HepG2 (cell line): ENCODE results near the gene PLCB4. TPM values are rescaled to one million over a fixed set of nuclear protein-coding genes. Genes with fewer than 3 reads are reported as not detected.

Experiments
- ATAC-seq: fragments of 200-7000 bp; cut with Tn5 transposase; 3 replicates; pipeline ENCODE4 v1.9.1; 2020; ENCODE audit warnings: mild to moderate bottlenecking, moderate library complexity
- BruUV-seq: library from RNA; stranded (reverse); fragments of 400-500 nt; replicated peaks from 2 replicates; lab custom pipeline; 2021; lab: Mats Ljungman, UMichigan
- CTCF ChIA-PET: fragments of 300-600 bp; formaldehyde crosslinking; extraction: SDS; loops from one replicate; lab custom pipeline; 2021; ENCODE audit warnings: low total read pairs, inconsistent platforms, low intra/inter-chr PET ratio; lab: Yijun Ruan, JAX
- POLR2A ChIA-PET: fragments of 350-600 bp; sonication (Branson Sonifier 250); formaldehyde crosslinking; loops from one replicate; lab custom pipeline; 2020; ENCODE audit warnings: antibody characterized with exemption, inconsistent platforms; lab: Yijun Ruan, JAX
- DNase-seq: peaks from one replicate; pipeline ENCODE4 v3.0.0-alpha.2; 2015; ENCODE audit warnings: low spot score
- FAIRE-seq: peaks from 3 replicates; lab custom pipeline; 2011; peaks lifted over from hg19 to GRCh38; lab: Jason Lieb, UNC
- H2AFZ ChIP-seq: one replicate; pipeline ENCODE4 v1.6.1; 2011; ENCODE audit warnings: low read length, inconsistent platforms
- H3K27ac ChIP-seq: fragments of 300-600 bp; 3 replicates; pipeline ENCODE4 v1.8.0; 2011; ENCODE audit warnings: mixed run types, mild to moderate bottlenecking, mixed read lengths, low read length, inconsistent platforms; ENCODE audit not compliant: insufficient read depth; ENCODE audit errors: extremely low read length
- H3K27me3 ChIP-seq, 2 experiments: fragments of 200-600 bp in 1 of 2; 2 replicates in 1 of 2; 3 replicates in 1 of 2; pipeline versions ENCODE4 v1.6.0 to v1.8.0; 2011; ENCODE audit warnings: low read length in 2 of 2, mild to moderate bottlenecking in 2 of 2, moderate library complexity in 2 of 2, inconsistent platforms in 1 of 2; ENCODE audit not compliant: insufficient read depth in 2 of 2, control insufficient read depth in 1 of 2
- H3K36me3 ChIP-seq, 2 experiments: fragments of 200-600 bp in 1 of 2; replicated peaks in 1 of 2; 2 replicates in 1 of 2; 3 replicates in 1 of 2; pipeline versions ENCODE4 v1.5.1 to v1.8.0; 2011; ENCODE audit warnings: low read length in 2 of 2, inconsistent platforms in 1 of 2; ENCODE audit not compliant: insufficient read depth in 2 of 2, control insufficient read depth in 1 of 2
- H3K4me1 ChIP-seq: 2 replicates; pipeline ENCODE4 v1.5.1; 2012; ENCODE audit warnings: low read length, inconsistent platforms; ENCODE audit not compliant: insufficient read depth
- H3K4me2 ChIP-seq: 2 replicates; pipeline ENCODE4 v1.6.0; 2011; ENCODE audit warnings: low read depth, low read length, inconsistent platforms
- H3K4me3 ChIP-seq, 3 experiments: fragments of 200-600 bp in 1 of 3; sonication (generic), shearing (Covaris generic) in 1 of 3; replicated peaks in 1 of 3; 2 replicates each; pipeline ENCODE4 v1.5.1; 2011 to 2016; ENCODE audit warnings: low read length in 3 of 3, inconsistent platforms in 2 of 3, low read depth in 2 of 3, mild to moderate bottlenecking in 2 of 3, control low read depth in 1 of 3, mixed read lengths in 1 of 3; ENCODE audit not compliant: insufficient read depth in 1 of 3
- H3K79me2 ChIP-seq: one replicate; pipeline ENCODE4 v1.6.1; 2011; ENCODE audit warnings: low read length, inconsistent platforms; ENCODE audit not compliant: insufficient read depth
- H3K9ac ChIP-seq: 2 replicates; pipeline ENCODE4 v1.6.0; 2011; ENCODE audit warnings: mild to moderate bottlenecking, low read depth, low read length, inconsistent platforms; ENCODE audit not compliant: insufficient read depth
- H3K9me3 ChIP-seq: 2 replicates; pipeline ENCODE4 v1.5.1; 2012; ENCODE audit warnings: mild to moderate bottlenecking, low read length
- H4K20me1 ChIP-seq: 2 replicates; pipeline ENCODE4 v1.6.0; 2011; ENCODE audit warnings: inconsistent platforms, mild to moderate bottlenecking, low read length, moderate library complexity; ENCODE audit not compliant: insufficient read depth
- BCLAF1 ChIP-seq: fragments of 450-650 bp; IDR thresholded peaks from 2 replicates; pipeline ENCODE4 v1.6.1; 2017; ENCODE audit warnings: mild to moderate bottlenecking
- CBX2 ChIP-seq, 2 experiments: fragments of 200-600 bp in 1 of 2; sonication (generic); formaldehyde crosslinking in 1 of 2; IDR thresholded peaks; 2 replicates each; pipeline versions ENCODE4 v1.7.0 to v1.8.1; 2018 to 2022; ENCODE audit warnings: low read depth in 2 of 2, low read length in 1 of 2, mild to moderate bottlenecking in 1 of 2, missing genetic modification reagents in 1 of 2
- GATAD1 ChIP-seq: IDR thresholded peaks from 2 replicates; pipeline ENCODE4 v1.6.1; 2016; ENCODE audit warnings: missing genetic modification reagents, missing compliant biosample characterization
- HOXA9 ChIP-seq: sonication (generic); formaldehyde crosslinking; IDR thresholded peaks from 2 replicates; pipeline ENCODE4 v1.8.1; 2022; ENCODE audit warnings: missing genetic modification reagents, mild to moderate bottlenecking, moderate library complexity, borderline replicate concordance
- NFE2L2 ChIP-seq: fragments of 150-350 bp; IDR thresholded peaks from 2 replicates; pipeline ENCODE4 v1.6.1; 2014; ENCODE audit warnings: low read length
- NONO ChIP-seq, 2 experiments: fragments of 450-650 bp in 1 of 2; sonication (generic) in 1 of 2; formaldehyde crosslinking in 1 of 2; IDR thresholded peaks in 1 of 2; conservative IDR thresholded peaks in 1 of 2; 2 replicates each; pipeline versions ENCODE4 v1.6.1 to v1.8.0; 2017 to 2022; ENCODE audit warnings: mild to moderate bottlenecking in 1 of 2, missing genetic modification reagents in 1 of 2, moderate library complexity in 1 of 2
- PBX3 ChIP-seq: sonication (generic); formaldehyde crosslinking; IDR thresholded peaks from 2 replicates; pipeline ENCODE4 v1.8.1; 2023; ENCODE audit warnings: missing genetic modification reagents, inconsistent platforms, borderline replicate concordance
- PRMT3 ChIP-seq: sonication (generic); formaldehyde crosslinking; IDR thresholded peaks from 2 replicates; pipeline ENCODE4 v1.8.1; 2022; ENCODE audit warnings: low read depth, mild to moderate bottlenecking, moderate library complexity, missing genetic modification reagents, borderline replicate concordance
- RAD51 ChIP-seq: fragments of 450-650 bp; IDR thresholded peaks from 2 replicates; pipeline ENCODE4 v1.6.1; 2016; ENCODE audit warnings: borderline replicate concordance
- SKI ChIP-seq: fragments of 450-650 bp; IDR thresholded peaks from one replicate; pipeline ENCODE4 v1.6.1; 2018; ENCODE audit warnings: mild to moderate bottlenecking; ENCODE audit not compliant: partially characterized antibody
- SKIL ChIP-seq: sonication (generic); formaldehyde crosslinking; IDR thresholded peaks from 2 replicates; pipeline ENCODE4 v1.8.0; 2022; ENCODE audit warnings: missing genetic modification reagents, mild to moderate bottlenecking, moderate library complexity, borderline replicate concordance
- SPEN ChIP-seq: sonication (generic); formaldehyde crosslinking; IDR thresholded peaks from 2 replicates; pipeline ENCODE4 v1.5.1; 2020; ENCODE audit warnings: low read depth, mild to moderate bottlenecking, missing genetic modification reagents
- SRF ChIP-seq: IDR thresholded peaks from 2 replicates; pipeline ENCODE4 v1.6.1; 2011; ENCODE audit warnings: mild to moderate bottlenecking, low read depth, low read length, moderate library complexity
- YEATS2 ChIP-seq: sonication (generic); formaldehyde crosslinking; IDR thresholded peaks from 2 replicates; pipeline ENCODE4 v1.4.0; 2020; ENCODE audit warnings: missing genetic modification reagents, borderline replicate concordance
- ZFY ChIP-seq: sonication (generic); formaldehyde crosslinking; IDR thresholded peaks from 2 replicates; pipeline ENCODE4 v1.4.0; 2020; ENCODE audit warnings: missing genetic modification reagents
- ZFYVE20 ChIP-seq: sonication (generic); formaldehyde crosslinking; IDR thresholded peaks from 2 replicates; pipeline ENCODE4 v1.8.0; 2023; ENCODE audit warnings: low read depth, mild to moderate bottlenecking, moderate library complexity, missing genetic modification reagents, borderline replicate concordance
- ZNF234 ChIP-seq: sonication (generic); formaldehyde crosslinking; conservative IDR thresholded peaks from 2 replicates; pipeline ENCODE4 v1.5.1; 2020; ENCODE audit warnings: mild to moderate bottlenecking, missing genetic modification reagents
- ZNF543 ChIP-seq: sonication (generic); formaldehyde crosslinking; IDR thresholded peaks from 2 replicates; pipeline ENCODE4 v1.4.0; 2020; ENCODE audit warnings: mild to moderate bottlenecking, missing genetic modification reagents
- in situ Hi-C: cut with HindIII; loops from 2 replicates; pipeline ENCODE4 v1.10.0; 2017; ENCODE audit warnings: low pct_unique_long_range_greater_than_20kb; ENCODE audit not compliant: extremely low pct_ligation_motif_present
- intact Hi-C: fragments of 100-400 bp; cut with micrococcal nuclease; formaldehyde crosslinking; loops from one replicate; pipeline ENCODE4 v1.10.0; 2022; ENCODE audit not compliant: unreplicated experiment
- polyA plus RNA-seq, 8 experiments: library from polyadenylated mRNA; depleted of rRNA in 3 of 8; stranded (reverse) in 7 of 8; unstranded in 1 of 8; fragments of >200 nt; fragmentation: Illumina TruSeq in 4 of 8; extraction: Trizol in 4 of 8; gene quantifications; 2 replicates each; pipeline versions ENCODE4 v1.2.1 to v1.2.3, GENCODE V29; 2011 to 2016; ENCODE audit warnings: low read depth in 4 of 8, missing spikeins in 1 of 8, mixed read lengths in 1 of 8; ENCODE audit not compliant: insufficient read depth in 1 of 8
- total RNA-seq, 5 experiments: library from RNA; depleted of rRNA; stranded (reverse); fragments of >200 nt; fragmentation: Illumina TruSeq; extraction: Trizol; gene quantifications; 2 replicates each; pipeline ENCODE4 v1.2.3, GENCODE V29; 2016; ENCODE audit warnings: low read depth in 1 of 5

Gene PLCB4
- total and polyA plus RNA-seq, 2 of the 13 experiments (the other 11 are each of a cell fraction or from before 2014, with no cell fraction given): 0.01 TPM; not detected in 1

GRCh38 chr20:9293145-9293544 lies 224.3 kb downstream of the PLCB4 start (continued):
- TF ChIP-seq SRF (no peak), NONO (IDR thresholded peaks at IDR 0.05) (0 out of 2 replicates have a peak, but pooled peaks have one; percentile 55), NONO (CRISPR knock-in tag; conservative IDR thresholded peaks at IDR 0.05) (no peak), CBX2 (IDR thresholded peaks at IDR 0.05; ENCODE audit: low read depth, low read length) (no peak), CBX2 (CRISPR knock-in tag; IDR thresholded peaks at IDR 0.05; ENCODE audit: low read depth) (no peak), RAD51 (0 out of 2 replicates have a peak, but pooled peaks have one; percentile 12), PBX3 (no peak), BCLAF1 (no peak), HOXA9 (no peak), SPEN (no peak)

- in situ Hi-C loops: no loop called here
- Histone ChIP-seq H3K9me3 (no peaks in the 10 kb centered on the region), H3K9ac (no peak overlapping the region), H3K4me2 (no peak overlapping the region), H3K79me2 (no peaks in the 10 kb centered on the region), H3K4me3 (no peak overlapping the region), H3K27me3 (no peaks in the 10 kb centered on the region; a peak in 1 of 5 replicates), H3K27ac (no peak overlapping the region), H2AFZ (no peak overlapping the region), H4K20me1 (no peaks in the 10 kb centered on the region), H3K36me3 (no peaks in the 10 kb centered on the region), H3K4me1 (no peaks in the 10 kb centered on the region)
- FAIRE-seq (no peak), DNase-seq (no peak), ATAC-seq (no peak)
- CTCF ChIA-PET: no interaction called here
- no TSS peak for BruUV-seq
- intact Hi-C loops: no loop called here
- POLR2A ChIA-PET: no interaction called here
- no peak for TF ChIP-seq ZNF543 (CRISPR knock-in tag)
- no peak for TF ChIP-seq PRMT3 (CRISPR knock-in tag)
- no peak for TF ChIP-seq NFE2L2
- no peak for TF ChIP-seq ZNF234 (CRISPR knock-in tag)
- no peak for TF ChIP-seq YEATS2
- TF ChIP-seq GATAD1 (CRISPR knock-in tag): no peak
- TF ChIP-seq ZFY (CRISPR knock-in tag): no peak
- TF ChIP-seq SKI: no peak
- TF ChIP-seq ZFYVE20: no peak
- no peak for TF ChIP-seq SKIL (CRISPR knock-in tag)
Observed at GRCh38 chr20:9294041-9294440, 225.2 kb downstream of the PLCB4 start.
